ENCODE data around the gene SLC35F6.

SLC35F6 gene

DNA sequence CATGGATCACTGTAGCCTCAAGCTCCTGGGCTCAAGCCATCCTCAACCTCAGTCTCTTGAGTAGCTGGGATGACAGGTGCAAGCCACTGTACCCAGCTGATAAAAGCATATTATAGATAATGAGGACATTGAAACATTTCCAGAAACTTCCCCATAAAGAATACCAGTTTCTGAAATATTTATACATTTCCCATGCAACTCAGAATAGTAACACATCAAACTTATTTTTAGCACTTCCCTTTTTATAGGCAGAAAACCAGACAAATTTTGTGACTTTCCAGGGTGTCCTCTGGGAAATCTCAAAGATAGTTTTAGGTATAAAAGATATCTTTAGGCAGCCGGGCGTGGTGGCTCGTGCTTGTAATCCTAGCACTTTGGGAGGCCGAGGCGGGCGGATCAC lies 58.8 kb downstream of the SLC35F6 start:
- no peak for DNase-seq (ENCODE audit: low spot score)

Data from LoVo (cell line).